Glutamatergic neuron (in vitro differentiated cells): ENCODE measurements around the gene TRPM1. TPM values are rescaled to one million over a fixed set of nuclear protein-coding genes. Genes with fewer than 3 reads are reported as not detected.

Source experiments
- DNase-seq: peaks from one replicate; pipeline ENCODE4 v3.0.0; 2022
- H3K27ac Mint-ChIP-seq: one replicate; pipeline ENCODE4 v1.8.0; 2020; ENCODE audit warnings: mild to moderate bottlenecking, mixed read lengths, inconsistent platforms; ENCODE audit not compliant: unreplicated experiment
- H3K27me3 Mint-ChIP-seq: one replicate; pipeline ENCODE4 v1.8.0; 2020; ENCODE audit warnings: mild to moderate bottlenecking, moderate library complexity, mixed read lengths, inconsistent platforms; ENCODE audit not compliant: unreplicated experiment
- H3K36me3 Mint-ChIP-seq: one replicate; pipeline ENCODE4 v1.8.0; 2020; ENCODE audit warnings: mild to moderate bottlenecking, mixed read lengths, inconsistent platforms; ENCODE audit not compliant: unreplicated experiment
- H3K4me1 Mint-ChIP-seq: one replicate; pipeline ENCODE4 v1.8.0; 2020; ENCODE audit warnings: mild to moderate bottlenecking, low read depth, mixed read lengths, inconsistent platforms; ENCODE audit not compliant: unreplicated experiment
- H3K4me3 Mint-ChIP-seq: one replicate; pipeline ENCODE4 v1.8.0; 2020; ENCODE audit warnings: mild to moderate bottlenecking, mixed read lengths, inconsistent platforms; ENCODE audit not compliant: unreplicated experiment
- H3K9me3 Mint-ChIP-seq: one replicate; pipeline ENCODE4 v1.8.0; 2020; ENCODE audit warnings: mild to moderate bottlenecking, moderate library complexity, mixed read lengths, inconsistent platforms; ENCODE audit not compliant: unreplicated experiment
- total RNA-seq: library from RNA; stranded (reverse); fragmentation: NEBNext Ultra II Directional; extraction: Animal tissue kit (Norgen Biotek cat#: 25700); gene quantifications from one replicate; pipeline ENCODE4 v1.2.1, GENCODE V29; 2021; ENCODE audit not compliant: unreplicated experiment
- TF ChIP-seq, protein P1 (sequence below): fragments of 200-600 bp; sonication (generic); IDR thresholded peaks from one replicate; pipeline ENCODE4 v1.5.0; 2021; ENCODE audit not compliant: partially characterized antibody, unreplicated experiment

Gene TRPM1
- total RNA-seq, 1 donor from 2014 or later = not detected

- no peaks in the 10 kb centered on the region for H3K4me1 Mint-ChIP-seq
- TF ChIP-seq, protein P1, sequence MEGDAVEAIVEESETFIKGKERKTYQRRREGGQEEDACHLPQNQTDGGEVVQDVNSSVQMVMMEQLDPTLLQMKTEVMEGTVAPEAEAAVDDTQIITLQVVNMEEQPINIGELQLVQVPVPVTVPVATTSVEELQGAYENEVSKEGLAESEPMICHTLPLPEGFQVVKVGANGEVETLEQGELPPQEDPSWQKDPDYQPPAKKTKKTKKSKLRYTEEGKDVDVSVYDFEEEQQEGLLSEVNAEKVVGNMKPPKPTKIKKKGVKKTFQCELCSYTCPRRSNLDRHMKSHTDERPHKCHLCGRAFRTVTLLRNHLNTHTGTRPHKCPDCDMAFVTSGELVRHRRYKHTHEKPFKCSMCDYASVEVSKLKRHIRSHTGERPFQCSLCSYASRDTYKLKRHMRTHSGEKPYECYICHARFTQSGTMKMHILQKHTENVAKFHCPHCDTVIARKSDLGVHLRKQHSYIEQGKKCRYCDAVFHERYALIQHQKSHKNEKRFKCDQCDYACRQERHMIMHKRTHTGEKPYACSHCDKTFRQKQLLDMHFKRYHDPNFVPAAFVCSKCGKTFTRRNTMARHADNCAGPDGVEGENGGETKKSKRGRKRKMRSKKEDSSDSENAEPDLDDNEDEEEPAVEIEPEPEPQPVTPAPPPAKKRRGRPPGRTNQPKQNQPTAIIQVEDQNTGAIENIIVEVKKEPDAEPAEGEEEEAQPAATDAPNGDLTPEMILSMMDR = no peak
- no peak for DNase-seq
- H3K36me3 Mint-ChIP-seq = peaks cover under 1% of the 10 kb centered on the region
- no peak overlapping the region for H3K27ac Mint-ChIP-seq
- H3K4me3 Mint-ChIP-seq = no peak overlapping the region
- peaks cover 5% of the 10 kb centered on the region for H3K9me3 Mint-ChIP-seq
- peaks cover 2% of the 10 kb centered on the region for H3K27me3 Mint-ChIP-seq
Observed at GRCh38 chr15:31085359-31085758, 16.2 kb downstream of the TRPM1 start.

GRCh38 chr15:31084176-31084575, 17.3 kb downstream of the TRPM1 start:
- Mint-ChIP-seq H3K4me3 (no peak overlapping the region), H3K4me1 (peaks cover 7% of the 10 kb centered on the region), H3K9me3 (peaks cover 8% of the 10 kb centered on the region), H3K36me3 (peaks cover 4% of the 10 kb centered on the region), H3K27ac (no peak overlapping the region), H3K27me3 (peaks cover 2% of the 10 kb centered on the region)
- no peak for DNase-seq
- TF ChIP-seq, protein P1 = no peak

- H3K27me3 Mint-ChIP-seq = peaks cover 2% of the 10 kb centered on the region
- peaks cover 4% of the 10 kb centered on the region for H3K36me3 Mint-ChIP-seq
- peaks cover 14% of the 10 kb centered on the region for H3K4me1 Mint-ChIP-seq
- TF ChIP-seq, protein P1 = no peak
- H3K4me3 Mint-ChIP-seq = no peak overlapping the region
- no peak overlapping the region for H3K27ac Mint-ChIP-seq
- DNase-seq = no peak
- H3K9me3 Mint-ChIP-seq = peaks cover 8% of the 10 kb centered on the region
Observed at GRCh38 chr15:31083370-31083780, 18.1 kb downstream of the TRPM1 start.

GRCh38 chr15:31082771-31083369, 18.7 kb downstream of the TRPM1 start:
- Mint-ChIP-seq H3K36me3 (peaks cover 4% of the 10 kb centered on the region), H3K9me3 (peaks cover 8% of the 10 kb centered on the region), H3K4me3 (no peak overlapping the region), H3K4me1 (peaks cover 16% of the 10 kb centered on the region), H3K27me3 (peaks cover 2% of the 10 kb centered on the region), H3K27ac (no peak overlapping the region)
- DNase-seq = no peak
- TF ChIP-seq, protein P1 = no peak

DNA sequence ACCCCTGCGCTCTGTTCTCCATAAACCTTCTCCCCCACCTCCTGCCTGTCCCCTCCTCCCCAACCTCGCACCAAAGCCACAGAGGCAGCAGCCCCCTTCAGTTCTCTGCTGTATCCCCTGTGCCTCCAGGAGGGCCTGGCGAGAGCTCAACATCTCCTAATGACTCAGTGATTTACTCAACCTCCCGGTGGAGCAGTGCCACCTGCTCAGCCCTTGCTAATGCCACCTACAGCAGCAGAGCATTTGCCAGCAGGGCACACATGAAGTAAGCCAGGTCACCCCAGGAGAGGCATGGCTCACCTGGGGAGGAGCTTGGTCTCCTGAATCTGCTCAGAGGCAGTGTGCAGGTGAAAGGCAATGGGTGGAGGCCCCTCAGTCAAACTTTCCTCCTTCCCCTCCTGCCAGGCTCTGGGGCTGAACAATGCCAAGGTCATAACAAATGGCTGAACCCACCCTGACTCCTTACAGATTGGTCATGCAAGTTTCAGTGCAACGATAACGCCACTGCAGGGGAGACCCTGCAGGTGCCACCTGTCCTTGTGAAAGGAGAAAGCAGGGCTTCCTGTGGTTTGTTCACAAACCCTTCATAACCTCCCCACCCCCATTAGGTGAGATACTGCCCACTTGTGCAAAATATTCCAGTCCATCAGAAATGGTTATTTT, 19.8 kb downstream of the TRPM1 start:
- Mint-ChIP-seq H3K36me3 (peaks cover 4% of the 10 kb centered on the region), H3K4me1 (peaks cover 26% of the 10 kb centered on the region), H3K4me3 (no peak overlapping the region), H3K9me3 (peaks cover 8% of the 10 kb centered on the region), H3K27me3 (peaks cover 4% of the 10 kb centered on the region), H3K27ac (no peak overlapping the region)
- DNase-seq = no peak
- TF ChIP-seq, protein P1 = no peak
